Measurements from ENCODE around the gene RALA. TPM values are rescaled to one million over a fixed set of nuclear protein-coding genes. Genes with fewer than 3 reads are reported as not detected.

RALA gene
- total and polyA plus RNA-seq, 2 experiments from 2014 or later: 43.5 to 231 TPM

- no peak for DNase-seq (ENCODE audit: low spot score)
- Histone ChIP-seq H3K4me1 (ENCODE audit: insufficient read depth) (peaks cover 29% of the 10 kb centered on the region), H3F3A (replicated peaks; ENCODE audit: low read depth) (no peaks in the 10 kb centered on the region), H3K9me2 (ENCODE audit: insufficient read depth) (no peaks in the 10 kb centered on the region), H3K36me3 (ENCODE audit: insufficient read depth) (no peaks in the 10 kb centered on the region), H3K4me2 (peak overlapping the region; percentile 97), H3K27ac (ENCODE audit: low read depth) (no peak overlapping the region), H2AFZ (no peak overlapping the region), H4K20me1 (replicated peaks; ENCODE audit: insufficient read depth) (peaks cover 15% of the 10 kb centered on the region; the same call in 1 of the 2 replicates), H3K27me3 (ENCODE audit: insufficient read depth) (no peaks in the 10 kb centered on the region), H3K4me3 (peak overlapping the region; percentile 87), H3K79me2 (replicated peaks; ENCODE audit: insufficient read depth) (peaks cover 30% of the 10 kb centered on the region)
- Mint-ChIP-seq H3K4me3 (peak overlapping the region; percentile 87), H3K27ac (peak overlapping the region; percentile 96; the same call in 1 of the 2 replicates), H3K27me3 (ENCODE audit: insufficient read depth, low read depth, poor library complexity) (no peaks in the 10 kb centered on the region), H3K9me3 (no peaks in the 10 kb centered on the region), H3K36me3 (ENCODE audit: low read depth) (no peaks in the 10 kb centered on the region), H3K4me1 (peaks cover 34% of the 10 kb centered on the region)
- TF ChIP-seq REST (IDR thresholded peaks at IDR 0.05; ENCODE audit: unreplicated experiment): no peak
- no peak for TF ChIP-seq EZH2 (IDR thresholded peaks at IDR 0.05; ENCODE audit: low read depth, unreplicated experiment)
- no peak for TF ChIP-seq CTCF (conservative IDR thresholded peaks at IDR 0.05; ENCODE audit: low read depth in 2 of 2)
- no peak for TF ChIP-seq STAT1 (IDR thresholded peaks at IDR 0.05; ENCODE audit: unreplicated experiment)
- TF ChIP-seq POLR2AphosphoS5 (IDR thresholded peaks at IDR 0.05; ENCODE audit: low read depth): no peak
- no peak for ATAC-seq
Measured at GRCh38 chr7:39621784-39622411, 1.5 kb upstream of the RALA start.

GRCh38 chr7:39622609-39623008, 763 bp upstream of the RALA start:
- Histone ChIP-seq H3F3A (replicated peaks; ENCODE audit: low read depth) (no peaks in the 10 kb centered on the region), H3K27me3 (ENCODE audit: insufficient read depth) (no peaks in the 10 kb centered on the region), H3K4me2 (peak overlapping the region; percentile 97), H4K20me1 (replicated peaks; ENCODE audit: insufficient read depth) (peaks cover 15% of the 10 kb centered on the region; the same call in 1 of the 2 replicates), H3K27ac (ENCODE audit: low read depth) (peak overlapping the region; percentile 97), H3K79me2 (replicated peaks; ENCODE audit: insufficient read depth) (peaks cover 37% of the 10 kb centered on the region), H3K4me3 (peak overlapping the region; percentile 87), H3K9me2 (ENCODE audit: insufficient read depth) (no peaks in the 10 kb centered on the region), H2AFZ (peak overlapping the region; percentile 61; the same call in 1 of the 2 replicates), H3K4me1 (ENCODE audit: insufficient read depth) (peaks cover 36% of the 10 kb centered on the region), H3K36me3 (ENCODE audit: insufficient read depth) (no peaks in the 10 kb centered on the region)
- H3K4me3 Mint-ChIP-seq: peak overlapping the region; percentile 87
- no peak for ATAC-seq
- DNase-seq (ENCODE audit: low spot score): no peak
- peaks cover 41% of the 10 kb centered on the region for H3K4me1 Mint-ChIP-seq
- H3K27ac Mint-ChIP-seq: peak overlapping the region; percentile 96
- no peaks in the 10 kb centered on the region for H3K36me3 Mint-ChIP-seq (ENCODE audit: low read depth)
- TF ChIP-seq ZNF331 (CRISPR knock-in tag; IDR thresholded peaks at IDR 0.05; ENCODE audit: low read depth) (no peak), JUNB (IDR thresholded peaks at IDR 0.05; ENCODE audit: unreplicated experiment) (no peak), EZH2phosphoT487 (IDR thresholded peaks at IDR 0.05; ENCODE audit: unreplicated experiment) (no peak), CREB1 (CRISPR knock-in tag; IDR thresholded peaks at IDR 0.05; ENCODE audit: low read depth) (no peak), ZNF114 (CRISPR knock-in tag; IDR thresholded peaks at IDR 0.05) (no peak), STAT1 (IDR thresholded peaks at IDR 0.05; ENCODE audit: unreplicated experiment) (no peak)
- no peaks in the 10 kb centered on the region for H3K9me3 Mint-ChIP-seq
- no peaks in the 10 kb centered on the region for H3K27me3 Mint-ChIP-seq (ENCODE audit: insufficient read depth, low read depth, poor library complexity)

All from GM23338 (cell line).